ENCODE data around the gene NTRK3.
"Not testable (repeated sequence)": the region's sequence is repeated elsewhere in the genome, so short reads cannot be mapped to it uniquely, and the experiment has no call there.

NTRK3 gene

GRCh38 chr15:88090481-88091011, 166.0 kb downstream of the NTRK3 start:
- DNase-seq, result no peak
- TF ChIP-seq POLR2A (IDR thresholded peaks at IDR 0.05; ENCODE audit: low read length) (no peak), GATA1 (IDR thresholded peaks at IDR 0.05; ENCODE audit: low read depth, low read length) (no peak)

DNA sequence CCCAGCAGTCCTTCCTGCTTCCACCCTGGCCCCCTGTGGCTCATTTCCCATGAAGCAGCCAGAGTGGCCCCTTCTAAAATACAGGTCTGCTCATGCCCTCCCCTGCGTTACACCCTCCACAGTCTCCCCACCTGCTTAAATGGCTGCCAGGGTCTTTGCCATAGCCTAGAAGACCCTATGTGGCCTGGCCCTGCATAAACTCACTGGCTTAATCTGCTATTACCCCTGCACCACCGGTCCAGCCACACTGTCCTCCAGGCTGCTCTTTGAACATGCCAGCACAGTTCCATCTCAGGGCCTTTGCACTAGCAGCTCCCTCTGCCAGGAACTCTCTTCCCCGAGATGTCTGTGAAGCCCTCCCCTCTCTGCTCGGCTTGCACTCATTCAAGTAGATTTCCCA, 166.8 kb downstream of the NTRK3 start:
- TF ChIP-seq POLR2A (IDR thresholded peaks at IDR 0.05; ENCODE audit: low read length), result no peak
- no peak for TF ChIP-seq GATA1 (IDR thresholded peaks at IDR 0.05; ENCODE audit: low read depth, low read length)
- no peak for DNase-seq

- DNase-seq, result no peak
- TF ChIP-seq GATA1 (IDR thresholded peaks at IDR 0.05; ENCODE audit: low read depth, low read length), result no peak
- TF ChIP-seq POLR2A (IDR thresholded peaks at IDR 0.05; ENCODE audit: low read length), result no peak
These were observed 167.4 kb downstream of the NTRK3 start for GRCh38 chr15:88089024-88089620.

- no peak for DNase-seq
- TF ChIP-seq GATA1 (IDR thresholded peaks at IDR 0.05; ENCODE audit: low read depth, low read length) (no peak), POLR2A (IDR thresholded peaks at IDR 0.05; ENCODE audit: low read length) (no peak)
These were observed 172.5 kb downstream of the NTRK3 start for GRCh38 chr15:88083811-88084760.

DNA sequence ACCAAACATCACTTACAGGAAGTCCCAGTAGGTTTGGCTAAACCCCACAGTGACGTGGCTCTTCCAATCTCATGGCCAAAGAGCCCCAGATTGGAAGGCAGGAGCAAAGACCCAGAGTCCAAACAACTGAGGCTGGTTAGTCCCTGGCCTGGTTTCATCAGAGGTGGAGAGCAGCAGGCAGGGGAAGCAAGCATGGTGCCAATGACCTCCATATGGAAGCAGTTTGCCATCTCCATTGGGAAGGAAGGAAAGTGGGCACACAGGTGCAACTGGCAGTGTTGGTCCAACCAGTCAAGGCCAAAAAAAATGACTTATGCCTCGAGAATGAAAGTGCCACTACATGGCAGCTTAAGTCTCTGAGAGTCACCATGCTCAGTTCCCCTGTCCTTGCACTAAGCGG, 175.9 kb downstream of the NTRK3 start:
- no peak for DNase-seq
- no peak for TF ChIP-seq POLR2A (IDR thresholded peaks at IDR 0.05; ENCODE audit: low read length)
- TF ChIP-seq GATA1 (IDR thresholded peaks at IDR 0.05; ENCODE audit: low read depth, low read length), result no peak

- no peak for DNase-seq
These were observed 179.1 kb downstream of the NTRK3 start for GRCh38 chr15:88077296-88078020.

DNA sequence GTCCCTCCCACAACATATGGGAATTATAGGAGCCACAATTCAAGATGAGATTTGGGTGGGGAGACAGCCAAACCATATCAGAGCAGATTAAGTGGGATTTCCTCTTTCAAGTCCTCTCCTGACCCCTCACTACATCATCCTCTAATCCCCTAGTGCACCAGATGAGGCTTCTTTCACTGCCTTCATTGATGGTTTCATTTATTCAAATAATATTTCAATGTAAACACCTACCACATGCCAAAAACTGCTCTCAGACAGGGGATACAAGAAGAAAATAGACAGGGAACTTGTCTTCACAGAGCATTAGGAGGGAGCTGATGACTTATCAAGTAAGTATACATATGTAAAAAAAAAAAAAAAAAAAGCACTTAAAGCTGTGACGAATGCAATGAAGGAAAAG, 180.2 kb downstream of the NTRK3 start:
- no peak for DNase-seq
- TF ChIP-seq POLR2A (IDR thresholded peaks at IDR 0.05; ENCODE audit: low read length) (no peak), GATA1 (IDR thresholded peaks at IDR 0.05; ENCODE audit: low read depth, low read length) (no peak)

More at GRCh38 chr15:88077296-88078020, 179.1 kb downstream of the NTRK3 start:
- TF ChIP-seq POLR2A (IDR thresholded peaks at IDR 0.05; ENCODE audit: low read length) (no peak), GATA1 (IDR thresholded peaks at IDR 0.05; ENCODE audit: low read depth, low read length) (no peak)

- TF ChIP-seq GATA1 (IDR thresholded peaks at IDR 0.05; ENCODE audit: low read depth, low read length) (no peak), POLR2A (IDR thresholded peaks at IDR 0.05; ENCODE audit: low read length) (no peak)
- DNase-seq, result no peak
These were observed 181.4 kb downstream of the NTRK3 start for GRCh38 chr15:88075102-88075501.

GRCh38 chr15:88074386-88074785, 182.2 kb downstream of the NTRK3 start:
- DNase-seq, result no peak
- TF ChIP-seq POLR2A (IDR thresholded peaks at IDR 0.05; ENCODE audit: low read length), result no peak
- TF ChIP-seq GATA1 (IDR thresholded peaks at IDR 0.05; ENCODE audit: low read depth, low read length), result no peak

DNA sequence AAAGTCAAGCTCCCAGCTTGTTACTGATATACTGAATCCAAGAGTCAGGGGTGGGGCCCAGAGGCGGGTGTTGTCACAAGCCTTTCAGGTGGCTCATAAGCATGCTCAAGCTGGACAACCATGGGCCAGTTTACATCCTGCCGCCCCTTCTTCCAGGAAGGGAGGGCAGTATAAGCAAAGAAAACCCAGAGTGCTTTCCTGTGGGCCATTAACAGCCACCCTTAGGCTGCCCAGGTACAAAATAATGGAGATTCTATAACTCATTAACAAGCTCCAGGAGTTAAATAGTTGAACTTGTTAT, 183.2 kb downstream of the NTRK3 start:
- DNase-seq, result no peak
- no peak for TF ChIP-seq GATA1 (IDR thresholded peaks at IDR 0.05; ENCODE audit: low read depth, low read length)
- no peak for TF ChIP-seq POLR2A (IDR thresholded peaks at IDR 0.05; ENCODE audit: low read length)

DNA sequence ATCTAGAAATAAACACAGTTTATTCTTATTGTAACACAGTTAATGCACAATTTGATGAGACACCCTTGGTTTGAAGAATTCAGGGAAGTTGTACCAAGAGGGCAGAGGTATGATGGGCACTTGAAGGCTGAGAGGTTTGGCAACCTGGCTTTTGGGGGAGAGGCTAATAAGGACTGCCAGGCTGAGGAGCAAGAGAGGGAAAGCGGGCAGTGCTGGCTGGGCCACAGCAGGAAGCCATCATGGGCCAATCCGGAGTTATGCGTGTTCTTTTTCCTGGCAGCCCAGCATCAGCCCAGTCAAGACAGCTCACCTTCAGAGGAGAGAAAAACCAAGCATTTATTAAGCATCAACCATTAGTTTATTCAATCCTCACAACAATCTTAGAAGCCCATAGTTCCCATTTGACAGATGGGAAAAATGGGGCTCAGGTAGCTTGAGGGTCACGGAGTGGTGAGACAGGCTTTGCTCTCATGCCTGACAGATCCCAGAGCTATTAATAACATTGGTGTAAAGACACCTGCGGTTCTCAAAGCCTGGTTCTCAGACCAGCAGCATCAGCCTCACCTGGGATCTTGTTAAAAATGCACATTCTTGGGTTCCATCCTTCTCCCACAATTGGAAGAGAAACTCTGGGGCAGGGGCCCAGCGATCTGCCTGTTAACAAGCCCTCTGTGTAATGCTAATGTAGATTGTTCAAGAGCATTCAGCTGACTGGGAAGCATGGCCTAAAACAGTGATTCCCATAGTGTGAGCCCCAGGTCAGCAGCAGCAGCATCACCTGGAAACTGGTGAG, 183.7 kb downstream of the NTRK3 start:
- TF ChIP-seq POLR2A (IDR thresholded peaks at IDR 0.05; ENCODE audit: low read length) (no peak), GATA1 (IDR thresholded peaks at IDR 0.05; ENCODE audit: low read depth, low read length) (no peak)
- no peak for DNase-seq

GRCh38 chr15:88072133-88072532, 184.4 kb downstream of the NTRK3 start:
- DNase-seq, result not testable (repeated sequence)

GRCh38 chr15:88071141-88071540, 185.4 kb downstream of the NTRK3 start:
- TF ChIP-seq GATA1 (IDR thresholded peaks at IDR 0.05; ENCODE audit: low read depth, low read length) (no peak), POLR2A (IDR thresholded peaks at IDR 0.05; ENCODE audit: low read length) (no peak)
- no peak for DNase-seq

All from erythroblast (primary cell).